Osteocyte (in vitro differentiated cells): ENCODE data around the gene ZNF346. TPM values are rescaled to one million over a fixed set of nuclear protein-coding genes. Genes with fewer than 3 reads are reported as not detected.
"Not testable (repeated sequence)": the region's sequence is repeated elsewhere in the genome, so short reads cannot be mapped to it uniquely, and the experiment has no call there.

Source experiments
- DNase-seq: peaks from one replicate; pipeline ENCODE4 v3.0.0; 2021; ENCODE audit warnings: mixed read lengths; ENCODE audit not compliant: unreplicated experiment; ENCODE audit errors: extremely low spot score
- H3K27ac Mint-ChIP-seq: one replicate; pipeline ENCODE4 v1.8.0; 2021; ENCODE audit warnings: mild to moderate bottlenecking, mixed read lengths; ENCODE audit not compliant: unreplicated experiment
- H3K27me3 Mint-ChIP-seq: one replicate; pipeline ENCODE4 v1.8.0; 2021; ENCODE audit warnings: mixed read lengths; ENCODE audit not compliant: unreplicated experiment
- H3K36me3 Mint-ChIP-seq: one replicate; pipeline ENCODE4 v1.8.0; 2021; ENCODE audit warnings: mixed read lengths; ENCODE audit not compliant: unreplicated experiment
- H3K4me1 Mint-ChIP-seq: one replicate; pipeline ENCODE4 v1.8.0; 2021; ENCODE audit warnings: mixed read lengths; ENCODE audit not compliant: unreplicated experiment
- H3K4me3 Mint-ChIP-seq: one replicate; pipeline ENCODE4 v1.8.0; 2021; ENCODE audit warnings: mild to moderate bottlenecking, moderate library complexity, mixed read lengths; ENCODE audit not compliant: unreplicated experiment
- H3K9me3 Mint-ChIP-seq: one replicate; pipeline ENCODE4 v1.8.0; 2021; ENCODE audit warnings: mixed read lengths; ENCODE audit not compliant: unreplicated experiment
- CTCF ChIP-seq: fragments of 200-600 bp; sonication (generic); IDR thresholded peaks from 2 replicates; pipeline ENCODE4 v1.5.0; 2021; ENCODE audit warnings: antibody characterized with exemption, mild to moderate bottlenecking, moderate library complexity
- long read RNA-seq: library from polyadenylated mRNA; unstranded; transcript quantifications from one replicate; pipeline ENCODE4 v2.0.0, GENCODE V29; 2021
- total RNA-seq: library from RNA; stranded (reverse); gene quantifications from 2 replicates; pipeline ENCODE4 v1.2.1, GENCODE V29; 2021

Gene ZNF346
- total RNA-seq, result 26.4 and 26.9 TPM in 2 replicates
- long read RNA-seq, transcript ZNF346-201 (7 exons, 2,314 nt), result major isoform, 25 of 51 reads
- long read RNA-seq, partial matches to known transcripts, result 2 of 51 reads
- long read RNA-seq, other reads (novel, unspliced or antisense), result 18 of 51 reads

GRCh38 chr5:177022386-177023302 lies at the start of gene ZNF346:
Gene ZNF346 (plus strand): TSS chr5:177022696. CDS start chr5:177022739, 43 bp downstream.
- TF ChIP-seq CTCF, result peak; percentile 67
- Mint-ChIP-seq H3K36me3 (peaks cover 11% of the 10 kb centered on the region), H3K4me3 (peak within 1 kb of the TSS; percentile 99), H3K27ac (peak within 1 kb of the TSS; percentile 92), H3K4me1 (peaks cover 24% of the 10 kb centered on the region), H3K9me3 (no peaks in the 10 kb centered on the region), H3K27me3 (no peaks in the 10 kb centered on the region)
- DNase-seq, result peak; percentile 97

GRCh38 chr5:176979669-176980068 lies 42.8 kb upstream of the ZNF346 start:
- Mint-ChIP-seq H3K4me3 (no peak overlapping the region), H3K36me3 (peaks cover 31% of the 10 kb centered on the region), H3K27me3 (no peaks in the 10 kb centered on the region), H3K9me3 (no peaks in the 10 kb centered on the region), H3K4me1 (peaks cover 4% of the 10 kb centered on the region), H3K27ac (no peak overlapping the region)
- TF ChIP-seq CTCF, result no peak
- no peak for DNase-seq

GRCh38 chr5:176980818-176981217 lies 41.7 kb upstream of the ZNF346 start:
- Mint-ChIP-seq H3K4me3 (no peak overlapping the region), H3K27me3 (no peaks in the 10 kb centered on the region), H3K27ac (no peak overlapping the region), H3K9me3 (no peaks in the 10 kb centered on the region), H3K4me1 (peaks cover 4% of the 10 kb centered on the region), H3K36me3 (peaks cover 25% of the 10 kb centered on the region)
- no peak for DNase-seq
- TF ChIP-seq CTCF, result no peak

- not testable (repeated sequence) for H3K27me3 Mint-ChIP-seq, H3K4me3 Mint-ChIP-seq, H3K27ac Mint-ChIP-seq, H3K9me3 Mint-ChIP-seq, DNase-seq, H3K4me1 Mint-ChIP-seq
- H3K36me3 Mint-ChIP-seq, result peaks cover 22% of the 10 kb centered on the region
Measured at GRCh38 chr5:176983112-176983511, 39.4 kb upstream of the ZNF346 start.

- not testable (repeated sequence) for DNase-seq, H3K4me3 Mint-ChIP-seq, H3K9me3 Mint-ChIP-seq, H3K27me3 Mint-ChIP-seq, H3K4me1 Mint-ChIP-seq, H3K27ac Mint-ChIP-seq
- peaks cover 23% of the 10 kb centered on the region for H3K36me3 Mint-ChIP-seq
Measured at GRCh38 chr5:176983593-176983992, 38.9 kb upstream of the ZNF346 start.

- H3K27me3 Mint-ChIP-seq, H3K4me1 Mint-ChIP-seq, H3K27ac Mint-ChIP-seq, H3K9me3 Mint-ChIP-seq, H3K4me3 Mint-ChIP-seq, DNase-seq: not testable (repeated sequence)
- H3K36me3 Mint-ChIP-seq, result peaks cover 19% of the 10 kb centered on the region
Measured at GRCh38 chr5:176984176-176984575, 38.3 kb upstream of the ZNF346 start.
